HTR-8/SVneo (cell line): ENCODE data around the gene TMEM45A.
"Not testable (repeated sequence)": the region's sequence is repeated elsewhere in the genome, so short reads cannot be mapped to it uniquely, and the experiment has no call there.

ENCODE experiments used
- DNase-seq: peaks from one replicate; pipeline ENCODE4 v3.0.0; 2011; ENCODE audit warnings: low spot score, mixed read lengths; ENCODE audit not compliant: insufficient read length
- FAIRE-seq: peaks from 2 replicates; lab custom pipeline; 2011; peaks lifted over from hg19 to GRCh38; lab: Jason Lieb, UNC

TMEM45A gene

DNA sequence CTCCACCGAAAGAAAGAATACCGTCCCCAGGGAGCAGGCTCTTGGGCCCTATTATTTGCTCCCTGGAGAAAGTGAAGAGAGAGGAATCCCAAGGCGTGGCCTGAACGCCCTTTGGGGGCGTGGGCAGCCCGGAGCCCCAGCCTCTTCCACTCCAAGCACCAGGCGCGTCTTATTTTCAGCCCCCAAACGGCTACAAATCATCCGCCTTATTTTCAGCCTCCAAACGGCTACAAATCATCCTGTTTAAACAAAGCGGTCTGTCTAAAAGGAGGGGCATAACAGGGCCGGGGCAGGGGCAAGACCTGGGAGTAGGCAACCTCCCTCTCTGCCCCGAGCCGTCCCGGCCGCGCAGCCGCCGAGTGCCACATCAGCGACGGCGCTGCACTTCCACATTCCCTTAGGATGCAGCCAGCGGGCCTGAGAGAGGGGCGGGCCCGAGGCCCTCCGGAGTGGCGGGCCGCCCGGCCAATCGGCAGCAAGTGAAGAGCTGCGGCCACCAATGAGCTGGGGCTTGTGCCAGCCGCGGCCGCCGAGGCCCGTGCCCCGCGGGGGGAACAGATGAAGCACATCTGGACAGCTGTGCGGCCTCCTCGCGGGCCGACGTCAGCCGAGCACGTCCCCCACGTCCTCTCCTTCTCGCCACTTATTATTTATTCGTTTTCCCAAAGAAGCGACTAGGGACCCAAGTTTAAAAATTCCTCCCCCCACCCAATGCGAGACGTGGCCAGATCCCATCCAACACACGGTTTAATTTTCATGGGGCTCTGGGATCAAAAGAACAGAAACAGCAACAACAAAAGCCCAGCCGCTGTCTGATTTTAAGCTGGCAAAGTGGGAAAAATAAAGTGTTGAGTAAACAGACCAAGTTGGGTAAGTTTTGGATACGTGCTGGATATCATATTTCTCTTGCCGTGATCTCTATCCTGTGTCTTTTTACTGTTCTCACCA, at the start of gene TMEM45A:
TMEM45A (plus strand) TSS at position 561 of the 948 bp plus-strand sequence. CDS start 62,593 bp downstream, outside the sequence.
- FAIRE-seq (peak; percentile 81), DNase-seq (peak; percentile 97)

GRCh38 chr3:100443690-100444089, 48.7 kb upstream of the TMEM45A start:
- FAIRE-seq (no peak), DNase-seq (no peak)

DNA sequence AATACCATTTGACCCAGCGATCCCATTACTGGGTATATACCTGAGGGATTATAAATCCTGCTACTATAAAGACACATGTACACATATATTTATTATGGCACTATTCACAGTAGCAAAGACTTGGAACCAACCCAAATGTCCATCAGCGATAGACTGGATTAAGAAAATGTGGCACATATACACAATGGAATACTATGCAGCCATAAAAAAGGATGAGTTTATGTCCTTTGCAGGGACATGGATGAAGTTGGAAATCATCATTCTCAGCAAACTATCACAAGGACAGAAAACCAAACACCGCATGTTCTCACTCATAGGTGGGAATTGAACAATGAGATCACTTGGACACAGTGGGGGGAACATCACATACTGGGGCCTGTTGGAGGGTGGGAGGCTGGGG, 45.4 kb upstream of the TMEM45A start:
- FAIRE-seq, DNase-seq: not testable (repeated sequence)

DNA sequence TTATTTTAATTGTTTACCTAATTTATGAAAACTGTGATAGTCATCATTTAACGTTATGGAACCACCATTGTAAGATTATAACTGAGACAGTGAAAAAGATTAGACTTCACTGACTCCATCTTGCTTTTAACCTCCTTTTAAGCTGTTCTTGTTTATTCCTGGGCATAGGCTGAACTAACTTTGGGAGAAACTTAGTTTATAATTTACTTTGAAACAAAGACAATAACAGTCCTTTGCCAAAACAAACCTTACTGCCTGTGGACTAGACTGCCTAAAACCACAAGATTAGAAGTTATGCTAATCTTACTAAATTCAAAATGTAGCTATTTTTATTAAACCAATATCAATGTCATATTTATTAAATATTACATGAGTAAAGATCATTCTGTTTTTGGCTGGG, 44.3 kb upstream of the TMEM45A start:
- FAIRE-seq = no peak
- no peak for DNase-seq

- DNase-seq (no peak), FAIRE-seq (no peak)
Observed at GRCh38 chr3:100449214-100449613, 43.2 kb upstream of the TMEM45A start.

DNA sequence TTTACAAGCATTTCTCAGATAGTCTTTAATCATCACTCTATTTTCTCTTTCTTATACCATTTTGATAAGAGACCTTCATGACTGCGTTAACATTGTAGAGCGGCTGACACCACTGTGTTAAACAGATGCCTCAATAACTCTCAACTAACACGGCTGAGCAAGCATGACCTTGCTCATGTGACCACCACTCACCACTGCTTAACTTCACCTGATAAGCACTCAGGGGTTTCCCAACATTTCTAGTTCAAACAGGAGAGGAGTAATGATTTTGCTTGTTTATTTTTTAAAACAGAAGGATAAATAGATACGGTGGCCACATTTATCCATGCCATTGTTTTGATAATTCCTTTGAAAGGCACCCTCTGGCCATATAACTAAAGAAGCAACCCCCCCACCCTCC, 37.7 kb upstream of the TMEM45A start:
- DNase-seq = no peak
- FAIRE-seq = no peak

- DNase-seq (no peak), FAIRE-seq (no peak)
Observed at GRCh38 chr3:100455841-100456550, 36.4 kb upstream of the TMEM45A start.

GRCh38 chr3:100456745-100457144, 35.7 kb upstream of the TMEM45A start:
- FAIRE-seq = no peak

DNA sequence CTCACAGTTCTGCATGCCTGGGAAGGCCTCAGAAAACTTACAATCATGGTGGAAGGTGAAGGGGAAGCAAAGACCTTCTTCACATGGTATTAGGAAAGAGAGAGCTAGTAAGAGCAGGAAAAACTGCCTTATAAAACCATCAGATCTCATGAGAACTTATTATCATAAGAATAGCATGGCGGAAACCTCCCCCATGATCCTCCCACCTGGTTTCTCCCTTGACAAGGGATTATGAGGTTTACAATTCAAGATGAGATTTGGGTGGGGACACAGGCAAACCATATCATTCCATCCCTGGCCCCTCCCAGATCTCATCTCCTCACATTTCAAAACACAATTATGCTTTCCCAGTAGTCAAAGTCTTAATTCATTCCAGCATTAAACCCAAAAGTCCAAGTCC, 34.6 kb upstream of the TMEM45A start:
- DNase-seq (no peak), FAIRE-seq (no peak)

More at GRCh38 chr3:100456745-100457144, 35.7 kb upstream of the TMEM45A start:
- DNase-seq = no peak

GRCh38 chr3:100458814-100459213, 33.6 kb upstream of the TMEM45A start:
- FAIRE-seq (no peak), DNase-seq (no peak)

DNA sequence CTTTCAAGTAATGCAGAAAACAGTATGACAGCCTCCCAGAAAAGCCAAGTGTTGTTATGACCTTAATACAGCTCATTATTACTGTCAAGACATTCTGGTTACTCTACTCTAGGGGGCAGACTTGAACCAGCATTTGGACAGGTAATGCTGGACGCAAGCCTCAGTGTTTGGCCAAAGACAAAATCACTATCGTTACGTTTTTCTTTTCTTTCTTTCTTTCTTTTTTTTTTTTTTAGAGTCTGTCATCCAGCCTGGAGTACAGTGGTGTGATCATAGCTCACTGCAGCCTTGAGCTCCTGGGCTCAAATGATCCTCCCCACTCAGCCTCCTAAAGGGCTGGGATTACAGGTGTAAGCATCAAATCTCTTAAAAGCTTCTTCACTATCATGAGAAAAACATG, 29.4 kb upstream of the TMEM45A start:
- FAIRE-seq (peak; percentile 49), DNase-seq (peak; percentile 59)

DNA sequence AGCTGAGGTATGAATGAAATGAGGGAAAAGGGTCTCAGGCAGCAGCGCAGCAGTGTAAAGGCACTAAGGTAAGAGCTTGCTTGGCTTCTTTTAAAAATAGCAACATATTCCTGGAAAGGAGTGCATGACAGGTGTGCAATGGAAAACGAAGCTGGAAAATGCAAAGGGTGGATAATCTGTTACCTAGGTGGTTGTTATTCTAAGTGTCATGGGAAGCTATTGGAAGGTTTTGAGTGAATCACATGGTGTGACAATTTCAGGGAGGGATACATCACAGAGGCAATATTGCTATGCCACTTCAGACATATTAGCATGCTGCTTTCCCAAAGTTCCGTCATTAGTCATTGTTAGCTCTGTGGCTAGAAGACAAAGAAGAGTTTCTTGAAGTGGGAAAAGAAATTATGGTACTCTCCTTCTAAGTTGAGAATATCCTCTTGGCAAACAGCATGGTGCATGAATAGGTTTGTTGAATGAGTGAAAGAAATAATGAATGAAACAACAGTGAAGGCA, 28.7 kb upstream of the TMEM45A start:
- FAIRE-seq = no peak

GRCh38 chr3:100465892-100466777, 26.3 kb upstream of the TMEM45A start:
- no peak for FAIRE-seq
- DNase-seq = no peak

More for the DNA sequence above, 28.7 kb upstream of the TMEM45A start:
- no peak for DNase-seq

GRCh38 chr3:100467133-100467532, 25.3 kb upstream of the TMEM45A start:
- no peak for FAIRE-seq
- DNase-seq = no peak

DNA sequence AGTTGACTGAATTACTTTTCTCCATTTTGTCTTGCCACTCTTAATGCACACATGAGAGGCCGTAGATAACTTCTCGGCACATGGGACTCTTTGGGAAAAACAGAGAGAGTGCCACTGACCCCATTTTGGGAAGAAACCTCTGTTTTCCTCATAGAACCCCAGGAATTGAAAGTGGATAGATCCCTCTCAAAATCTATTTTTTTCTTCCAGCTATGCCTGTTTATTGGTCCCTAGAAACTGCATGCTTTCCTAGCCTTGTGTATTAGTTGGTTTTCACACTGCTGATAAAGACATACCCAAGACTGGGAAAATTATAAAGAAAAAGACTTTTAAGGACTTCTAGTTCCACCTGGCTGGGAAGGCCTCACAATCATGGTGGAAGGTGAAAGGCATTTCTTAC, 23.7 kb upstream of the TMEM45A start:
- DNase-seq = no peak
- no peak for FAIRE-seq

DNA sequence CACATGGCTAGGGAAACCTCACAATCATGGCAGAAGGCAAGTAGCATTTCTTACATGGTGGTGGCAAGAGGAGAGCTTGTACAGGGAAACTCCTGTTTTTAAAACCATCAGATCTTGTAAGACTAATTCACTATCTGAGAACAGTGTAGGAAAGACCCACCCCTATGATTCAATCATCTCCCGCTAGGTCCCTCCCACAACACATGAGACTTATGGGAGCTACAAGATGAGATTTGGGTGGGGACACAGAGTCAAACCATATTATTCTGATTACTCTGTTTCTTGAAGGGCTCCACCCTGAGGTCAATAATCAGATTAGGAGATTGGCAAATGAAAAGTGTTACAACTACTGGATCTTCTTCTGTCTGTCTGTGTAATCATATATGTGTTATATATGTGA, 21.5 kb upstream of the TMEM45A start:
- DNase-seq (no peak), FAIRE-seq (no peak)

DNA sequence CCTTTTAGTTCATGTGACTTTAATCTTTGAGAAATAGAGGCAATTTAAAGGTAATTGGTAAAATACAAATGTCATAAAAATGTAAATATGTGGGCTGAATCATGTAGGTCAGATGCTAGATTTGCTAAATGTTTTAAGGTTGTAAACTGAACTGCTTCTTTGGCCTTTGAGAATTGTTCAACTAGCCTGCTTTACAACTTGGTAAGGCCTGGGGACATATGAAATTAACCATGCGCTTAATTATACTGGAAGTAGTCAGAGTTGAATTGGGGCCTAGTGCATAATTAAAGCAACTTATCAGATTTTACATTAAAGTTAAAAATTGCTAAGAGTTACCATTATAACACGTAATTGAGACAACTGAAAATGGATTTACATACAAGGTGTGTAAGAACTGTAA, 21.0 kb upstream of the TMEM45A start:
- DNase-seq = no peak
- no peak for FAIRE-seq

DNA sequence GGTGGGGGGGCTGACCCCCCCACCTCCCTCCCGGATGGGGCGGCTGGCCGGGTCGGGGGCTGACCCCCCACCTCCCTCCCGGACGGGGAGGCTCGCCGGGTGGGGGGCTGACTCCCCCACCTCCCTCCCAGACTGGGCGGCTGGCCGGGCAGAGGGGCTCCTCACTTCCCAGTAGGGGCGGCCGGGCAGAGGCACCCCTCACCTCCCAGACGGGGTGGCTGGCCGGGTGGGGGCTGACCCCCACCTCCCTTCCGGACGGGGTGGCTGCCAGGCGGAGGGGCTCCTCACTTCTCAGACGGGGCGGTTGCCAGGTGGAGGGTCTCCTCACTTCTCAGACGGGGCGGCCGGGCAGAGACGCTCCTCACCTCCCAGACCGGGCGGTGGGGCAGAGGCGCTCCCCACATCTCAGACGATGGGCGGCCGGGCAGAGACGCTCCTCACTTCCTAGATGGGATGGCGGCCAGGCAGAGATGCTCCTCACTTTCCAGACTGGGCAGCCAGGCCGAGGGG, 14.5 kb upstream of the TMEM45A start:
- DNase-seq, FAIRE-seq: not testable (repeated sequence)

DNA sequence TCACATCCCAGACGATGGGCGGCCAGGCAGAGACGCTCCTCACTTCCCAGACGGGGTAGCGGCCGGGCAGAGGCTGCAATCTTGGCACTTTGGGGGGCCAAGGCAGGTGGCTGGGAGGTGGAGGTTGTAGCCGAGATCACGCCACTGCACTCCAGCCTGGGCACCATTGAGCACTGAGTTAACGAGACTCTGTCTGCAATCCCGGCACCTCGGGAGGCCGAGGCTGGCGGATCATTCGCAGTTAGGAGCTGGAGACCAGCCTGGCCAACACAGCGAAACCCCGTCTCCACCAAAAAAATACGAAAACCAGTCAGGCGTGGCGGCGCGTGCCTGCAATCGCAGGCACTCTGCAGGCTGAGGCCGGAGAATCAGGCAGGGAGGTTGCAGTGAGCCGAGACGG, 13.9 kb upstream of the TMEM45A start:
- FAIRE-seq, DNase-seq: not testable (repeated sequence)

- DNase-seq = no peak
- no peak for FAIRE-seq
Observed at GRCh38 chr3:100480081-100480480, 12.3 kb upstream of the TMEM45A start.
